22Rv1 (cell line): ENCODE results near the gene TCEA3.

Experiments used
- ZFX ChIP-seq: fragments of 450-650 bp; IDR thresholded peaks from 2 replicates; pipeline ENCODE4 v1.6.1; 2017; ENCODE audit warnings: antibody characterized with exemption, borderline replicate concordance
- TF ChIP-seq, protein P1 (sequence below): fragments of 450-650 bp; IDR thresholded peaks from 2 replicates; pipeline ENCODE4 v1.5.1; 2017; ENCODE audit warnings: mild to moderate bottlenecking

DNA sequence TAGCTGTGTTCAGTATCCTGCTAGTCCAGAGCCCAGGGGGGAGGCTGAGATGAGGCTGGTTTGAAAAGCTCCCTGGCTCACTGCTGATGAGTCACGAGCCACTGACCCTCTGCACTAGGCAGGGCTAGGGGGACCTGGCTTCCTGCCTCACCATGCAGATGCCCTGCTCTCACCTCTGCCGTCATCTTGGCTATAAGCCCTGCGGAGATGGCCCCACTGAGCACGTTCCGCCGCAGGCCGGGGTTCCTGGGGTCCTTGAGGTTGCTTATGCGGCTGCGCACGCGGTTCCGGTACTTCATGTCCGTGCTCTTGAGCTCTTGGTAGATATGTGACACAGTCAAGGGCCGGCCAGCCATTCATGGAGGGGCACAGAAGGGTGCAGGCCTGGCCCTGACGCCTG lies 30.8 kb downstream of the TCEA3 start:
- TF ChIP-seq, protein P1, sequence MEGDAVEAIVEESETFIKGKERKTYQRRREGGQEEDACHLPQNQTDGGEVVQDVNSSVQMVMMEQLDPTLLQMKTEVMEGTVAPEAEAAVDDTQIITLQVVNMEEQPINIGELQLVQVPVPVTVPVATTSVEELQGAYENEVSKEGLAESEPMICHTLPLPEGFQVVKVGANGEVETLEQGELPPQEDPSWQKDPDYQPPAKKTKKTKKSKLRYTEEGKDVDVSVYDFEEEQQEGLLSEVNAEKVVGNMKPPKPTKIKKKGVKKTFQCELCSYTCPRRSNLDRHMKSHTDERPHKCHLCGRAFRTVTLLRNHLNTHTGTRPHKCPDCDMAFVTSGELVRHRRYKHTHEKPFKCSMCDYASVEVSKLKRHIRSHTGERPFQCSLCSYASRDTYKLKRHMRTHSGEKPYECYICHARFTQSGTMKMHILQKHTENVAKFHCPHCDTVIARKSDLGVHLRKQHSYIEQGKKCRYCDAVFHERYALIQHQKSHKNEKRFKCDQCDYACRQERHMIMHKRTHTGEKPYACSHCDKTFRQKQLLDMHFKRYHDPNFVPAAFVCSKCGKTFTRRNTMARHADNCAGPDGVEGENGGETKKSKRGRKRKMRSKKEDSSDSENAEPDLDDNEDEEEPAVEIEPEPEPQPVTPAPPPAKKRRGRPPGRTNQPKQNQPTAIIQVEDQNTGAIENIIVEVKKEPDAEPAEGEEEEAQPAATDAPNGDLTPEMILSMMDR = no peak
- TF ChIP-seq ZFX = no peak
